ENCODE results near the gene EMC6.
"Not testable (repeated sequence)": the region's sequence is repeated elsewhere in the genome, so short reads cannot be mapped to it uniquely, and the experiment has no call there.

DNA sequence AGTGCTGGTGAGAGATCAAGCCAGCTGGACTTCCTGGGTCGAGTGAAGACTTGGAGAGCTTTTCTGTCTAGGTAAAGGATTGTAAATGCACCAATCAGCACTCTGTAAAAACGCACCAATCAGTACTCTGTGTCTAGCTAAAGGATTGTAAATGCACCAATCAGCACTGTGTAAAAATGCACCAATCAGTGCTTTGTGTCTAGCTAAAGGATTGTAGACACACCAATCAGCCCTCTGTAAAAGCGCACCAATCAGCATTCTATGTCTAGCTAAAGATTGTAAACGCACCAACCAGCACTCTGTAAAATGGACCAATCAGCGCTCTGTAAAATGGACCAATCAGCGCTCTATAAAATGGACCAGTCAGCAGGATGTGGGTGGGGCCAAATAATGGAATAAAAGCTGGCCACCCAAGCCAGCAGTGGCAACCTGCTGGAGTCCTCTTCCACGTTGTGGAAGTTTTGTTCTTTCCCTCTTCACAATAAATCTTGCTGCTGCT is 33.5 kb downstream of the EMC6 start:
- not testable (repeated sequence) for TF ChIP-seq FOXM1 (IDR thresholded peaks at IDR 0.05; ENCODE audit: borderline replicate concordance); LEF1 (IDR thresholded peaks at IDR 0.05; ENCODE audit: borderline replicate concordance); NFRKB (IDR thresholded peaks at IDR 0.05); FOXK2 (IDR thresholded peaks at IDR 0.05); SP1 (IDR thresholded peaks at IDR 0.05); TARDBP (IDR thresholded peaks at IDR 0.05); BHLHE40 (IDR thresholded peaks at IDR 0.05; ENCODE audit: borderline replicate concordance); L3MBTL2 (conservative IDR thresholded peaks at IDR 0.05)
